Fibroblast of lung (primary cell): Measurements from ENCODE around the gene HHAT. TPM values are rescaled to one million over a fixed set of nuclear protein-coding genes. Genes with fewer than 3 reads are reported as not detected.
"Not testable (repeated sequence)": the region's sequence is repeated elsewhere in the genome, so short reads cannot be mapped to it uniquely, and the experiment has no call there.

ENCODE experiments used
- DNase-seq, 2 donors: peaks; one replicate each; pipeline versions ENCODE4 v3.0.0 to v3.0.0-alpha.2; 2010; ENCODE audit warnings: low read depth in 2 of 2
- H2AFZ ChIP-seq: 2 replicates; pipeline ENCODE4 v1.5.1; 2012; ENCODE audit warnings: low read length, control low read depth, inconsistent platforms
- H3K27ac ChIP-seq: 2 replicates; pipeline ENCODE4 v1.5.1; 2011; ENCODE audit warnings: low read length, control low read depth; ENCODE audit not compliant: insufficient read depth
- H3K27me3 ChIP-seq: 2 replicates; pipeline ENCODE4 v1.5.1; 2011; ENCODE audit warnings: mild to moderate bottlenecking, low read length; ENCODE audit not compliant: control insufficient read depth, insufficient read depth
- H3K36me3 ChIP-seq: 2 replicates; pipeline ENCODE4 v1.5.1; 2011; ENCODE audit warnings: low read length; ENCODE audit not compliant: control insufficient read depth, insufficient read depth
- H3K4me1 ChIP-seq: 2 replicates; pipeline ENCODE4 v1.5.1; 2011; ENCODE audit warnings: low read length; ENCODE audit not compliant: control insufficient read depth, insufficient read depth; ENCODE audit errors: extremely low read depth
- H3K4me2 ChIP-seq: 2 replicates; pipeline ENCODE4 v1.5.1; 2011; ENCODE audit warnings: low read length, control low read depth; ENCODE audit not compliant: insufficient read depth; ENCODE audit errors: extremely low read depth
- H3K4me3 ChIP-seq, 4 experiments: fragments of 200-600 bp in 1 of 4; sonication (generic) in 1 of 4; replicated peaks in 1 of 4; 2 replicates each; pipeline ENCODE4 v1.5.1; 2011 to 2016; ENCODE audit warnings: low read length in 4 of 4, low read depth in 3 of 4, mild to moderate bottlenecking in 3 of 4, control low read depth in 2 of 4, inconsistent platforms in 1 of 4, mixed read lengths in 1 of 4; ENCODE audit not compliant: insufficient read depth in 1 of 4; ENCODE audit errors: control extremely low read depth in 1 of 4
- H3K79me2 ChIP-seq: 2 replicates; pipeline ENCODE4 v1.5.1; 2012; ENCODE audit warnings: mild to moderate bottlenecking, low read length, inconsistent platforms; ENCODE audit not compliant: control insufficient read depth, insufficient read depth
- H3K9ac ChIP-seq: 2 replicates; pipeline ENCODE4 v1.5.1; 2011; ENCODE audit warnings: mild to moderate bottlenecking, low read length, control low read depth; ENCODE audit not compliant: insufficient read depth
- H3K9me3 ChIP-seq: 2 replicates; pipeline ENCODE4 v1.5.1; 2012; ENCODE audit warnings: low read depth, low read length; ENCODE audit not compliant: control insufficient read depth, insufficient read depth
- H4K20me1 ChIP-seq: 2 replicates; pipeline ENCODE4 v1.5.1; 2011; ENCODE audit warnings: low read length; ENCODE audit not compliant: control insufficient read depth, insufficient read depth; ENCODE audit errors: extremely low read depth
- CTCF ChIP-seq, 2 donors: IDR thresholded peaks in 1 of 2; conservative IDR thresholded peaks in 1 of 2; 1 replicate in 1 of 2; 2 replicates in 1 of 2; pipeline ENCODE4 v1.5.1; 2011 to 2012; ENCODE audit warnings: low read length in 2 of 2, control low read depth in 1 of 2, inconsistent platforms in 1 of 2, low read depth in 1 of 2, mild to moderate bottlenecking in 1 of 2
- EZH2 ChIP-seq: IDR thresholded peaks from 2 replicates; pipeline ENCODE4 v1.5.1; 2012; ENCODE audit warnings: low read length, control low read depth, mild to moderate bottlenecking; ENCODE audit errors: missing control alignments
- polyA plus RNA-seq, 2 donors: library from polyadenylated mRNA; depleted of rRNA in 1 of 2; stranded (reverse) in 1 of 2; unstranded in 1 of 2; fragments of >200 nt; gene quantifications; 2 replicates each; pipeline ENCODE4 v1.2.1, GENCODE V29; 2011 to 2012; ENCODE audit warnings: missing spikeins in 1 of 2
- total RNA-seq: library from RNA; depleted of rRNA; stranded (reverse); fragments of >200 nt; gene quantifications from 2 replicates; pipeline ENCODE4 v1.2.1, GENCODE V29; 2014

HHAT gene
- total and polyA plus RNA-seq, 2 donors (not counting 1 experiment from before 2014, with no cell fraction given): 3.6 to 4.8 TPM

- H2AFZ ChIP-seq: no peak overlapping the region
- no peak overlapping the region for H3K4me3 ChIP-seq
- TF ChIP-seq EZH2: no peak
- no peak for TF ChIP-seq CTCF (conservative IDR thresholded peaks at IDR 0.05 in 1 of 2, IDR thresholded peaks at IDR 0.05 in 1 of 2; ENCODE audit: low read depth in 1 of 2, low read length in 2 of 2)
- no peak overlapping the region for H3K9ac ChIP-seq
- H3K27ac ChIP-seq: no peak overlapping the region
- no peaks in the 10 kb centered on the region for H3K9me3 ChIP-seq
- H3K79me2 ChIP-seq: no peaks in the 10 kb centered on the region
- H3K36me3 ChIP-seq: no peaks in the 10 kb centered on the region
- no peaks in the 10 kb centered on the region for H3K27me3 ChIP-seq
- no peaks in the 10 kb centered on the region for H4K20me1 ChIP-seq
- H3K4me2 ChIP-seq: no peak overlapping the region
- H3K4me1 ChIP-seq: no peaks in the 10 kb centered on the region
- DNase-seq: no peak
These were observed 23.9 kb downstream of the HHAT start for GRCh38 chr1:210352575-210352974.

GRCh38 chr1:210354305-210354704 lies 25.6 kb downstream of the HHAT start:
- not testable (repeated sequence) for H3K4me3 ChIP-seq, DNase-seq, H3K79me2 ChIP-seq, H3K9me3 ChIP-seq, H3K4me2 ChIP-seq, H3K36me3 ChIP-seq, H4K20me1 ChIP-seq, H3K9ac ChIP-seq, H3K27me3 ChIP-seq, H2AFZ ChIP-seq, H3K4me1 ChIP-seq, H3K27ac ChIP-seq

- H3K9ac ChIP-seq: no peak overlapping the region
- H2AFZ ChIP-seq: no peak overlapping the region
- no peak overlapping the region for H3K27ac ChIP-seq
- no peak overlapping the region for H3K4me3 ChIP-seq
- TF ChIP-seq CTCF (conservative IDR thresholded peaks at IDR 0.05 in 1 of 2, IDR thresholded peaks at IDR 0.05 in 1 of 2; ENCODE audit: low read depth in 1 of 2, low read length in 2 of 2): no peak
- TF ChIP-seq EZH2: no peak
- no peaks in the 10 kb centered on the region for H3K79me2 ChIP-seq
- no peaks in the 10 kb centered on the region for H3K9me3 ChIP-seq
- no peak for DNase-seq
- no peaks in the 10 kb centered on the region for H4K20me1 ChIP-seq
- no peaks in the 10 kb centered on the region for H3K27me3 ChIP-seq
- no peak overlapping the region for H3K4me2 ChIP-seq
- H3K36me3 ChIP-seq: no peaks in the 10 kb centered on the region
- H3K4me1 ChIP-seq: peaks cover 6% of the 10 kb centered on the region
These were observed 29.9 kb downstream of the HHAT start for GRCh38 chr1:210358626-210359025.
